HG03520 (cell line): ENCODE data around the gene STRA8.
A peak's percentile ranks its signal among the peaks of the same experiment; 100 is the strongest.

Experiments
- ATAC-seq: cut with Tn5 transposase; IDR thresholded peaks from one replicate; pipeline ENCODE4 v1.9.1; 2021; ENCODE audit warnings: mild to moderate bottlenecking, moderate library complexity; ENCODE audit not compliant: unreplicated experiment

STRA8 gene

GRCh38 chr7:135233570-135233969, at the start of gene STRA8:
Gene STRA8, plus strand, starts transcription at chr7:135233838. Its CDS starts 6,687 bp downstream, at chr7:135240525.
- no peak for ATAC-seq

DNA sequence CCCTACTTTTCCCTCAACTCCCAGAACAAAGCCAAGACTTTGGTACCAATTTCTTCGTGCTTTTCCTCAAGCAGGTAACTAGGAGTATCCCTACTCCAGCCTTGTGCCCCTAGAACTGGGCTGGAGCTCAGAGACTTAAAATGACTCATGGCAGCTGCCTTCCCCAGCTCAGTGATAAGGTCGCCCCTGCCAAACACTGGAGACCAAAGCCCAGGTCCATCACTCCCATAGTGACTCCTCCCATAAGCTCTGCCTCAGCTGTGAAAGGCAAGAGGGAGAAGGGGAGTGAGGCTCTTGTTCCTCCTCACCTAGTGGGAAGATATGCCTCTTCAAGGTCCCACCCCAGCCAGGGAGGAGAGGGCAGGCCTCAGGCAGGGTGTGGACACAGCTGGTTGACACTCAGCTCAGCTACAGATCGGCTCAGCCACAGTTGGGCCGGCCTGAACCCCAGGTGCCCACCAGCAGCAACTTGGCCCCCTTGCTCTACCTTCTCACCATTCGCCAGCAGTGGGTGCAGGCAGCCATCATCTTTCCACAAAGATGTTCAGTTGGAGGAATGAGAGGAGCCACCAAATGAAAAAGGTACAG, 49.3 kb upstream of the STRA8 start:
- ATAC-seq, result no peak

DNA sequence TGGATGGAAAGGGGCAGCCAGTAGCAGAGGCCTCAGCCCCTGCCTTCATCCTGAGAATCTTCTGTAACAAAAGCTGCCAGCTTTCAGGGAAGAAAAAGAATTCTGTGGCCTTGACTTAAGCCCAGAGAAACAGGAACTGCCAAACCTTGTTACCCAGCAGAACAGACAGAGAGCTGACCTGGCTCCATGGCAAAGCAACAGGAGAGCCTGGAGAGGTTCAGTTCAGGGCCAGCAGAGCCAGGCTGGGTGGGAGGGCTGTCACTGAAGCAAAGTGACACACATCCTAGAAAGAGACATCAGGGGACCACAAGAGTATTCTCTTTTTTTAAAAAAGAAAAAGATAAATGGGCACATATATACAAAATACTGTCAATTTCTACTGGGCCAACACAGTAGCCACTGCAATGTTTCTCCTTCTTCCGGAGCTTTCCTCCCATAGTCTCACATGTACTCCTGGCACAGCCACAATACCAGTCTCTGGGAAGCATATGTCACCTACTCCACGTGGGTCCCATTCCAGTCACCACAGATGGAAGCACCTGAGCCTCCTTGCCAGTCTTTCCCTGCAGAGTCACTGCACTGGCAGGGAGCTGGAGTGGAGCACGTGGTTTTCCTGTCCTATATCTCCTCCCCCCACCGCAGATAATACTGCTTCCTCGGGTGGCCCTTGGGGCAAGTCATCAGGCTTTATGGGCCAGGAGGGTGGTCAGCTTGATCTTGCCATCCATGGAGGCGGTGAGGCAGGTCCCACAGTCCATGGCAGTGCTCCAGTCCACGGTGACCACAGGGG, 48.0 kb upstream of the STRA8 start:
- ATAC-seq, result no peak

DNA sequence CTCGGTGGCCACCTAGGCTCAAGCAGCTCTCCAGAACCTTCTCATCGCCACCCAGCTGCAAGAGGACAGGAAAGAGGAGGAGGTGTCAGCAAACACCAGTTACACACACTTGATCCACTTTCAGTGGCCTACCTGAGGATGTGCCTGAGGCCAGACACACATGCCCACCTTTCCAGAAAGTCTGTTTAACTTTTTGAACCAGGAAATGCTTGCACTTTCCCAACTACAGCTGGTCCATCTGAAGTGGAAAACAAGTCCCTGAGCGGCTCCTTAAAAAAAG, 47.4 kb upstream of the STRA8 start:
- no peak for ATAC-seq

- ATAC-seq, result peak; percentile 72
Measured at GRCh38 chr7:135186841-135187253, 46.8 kb upstream of the STRA8 start.

- no peak for ATAC-seq
Measured at GRCh38 chr7:135188298-135188984, 45.2 kb upstream of the STRA8 start.

DNA sequence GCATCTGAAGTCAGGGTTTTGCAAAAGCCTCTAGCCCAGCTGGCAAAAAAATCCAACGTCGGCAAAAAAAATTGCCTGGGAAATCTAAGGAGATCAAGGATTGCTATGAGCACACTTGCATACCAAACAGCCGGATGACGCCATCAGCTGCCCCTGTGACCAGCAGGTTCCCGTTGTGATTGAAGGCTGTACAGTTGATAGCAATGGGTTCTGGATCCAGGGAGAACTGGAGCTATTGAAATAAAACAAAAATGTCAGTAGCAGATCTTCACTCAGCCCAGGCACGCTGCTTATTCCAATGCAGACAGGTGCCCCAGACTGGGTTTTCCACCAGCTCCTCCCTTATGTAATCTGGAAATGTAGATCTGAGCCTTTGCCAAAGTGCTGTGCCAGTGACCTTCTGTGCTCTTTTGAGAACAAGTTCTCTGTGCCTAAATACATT, 44.4 kb upstream of the STRA8 start:
- no peak for ATAC-seq

- no peak for ATAC-seq
Measured at GRCh38 chr7:135189961-135190360, 43.7 kb upstream of the STRA8 start.

GRCh38 chr7:135190703-135191102, 42.9 kb upstream of the STRA8 start:
- ATAC-seq, result no peak

DNA sequence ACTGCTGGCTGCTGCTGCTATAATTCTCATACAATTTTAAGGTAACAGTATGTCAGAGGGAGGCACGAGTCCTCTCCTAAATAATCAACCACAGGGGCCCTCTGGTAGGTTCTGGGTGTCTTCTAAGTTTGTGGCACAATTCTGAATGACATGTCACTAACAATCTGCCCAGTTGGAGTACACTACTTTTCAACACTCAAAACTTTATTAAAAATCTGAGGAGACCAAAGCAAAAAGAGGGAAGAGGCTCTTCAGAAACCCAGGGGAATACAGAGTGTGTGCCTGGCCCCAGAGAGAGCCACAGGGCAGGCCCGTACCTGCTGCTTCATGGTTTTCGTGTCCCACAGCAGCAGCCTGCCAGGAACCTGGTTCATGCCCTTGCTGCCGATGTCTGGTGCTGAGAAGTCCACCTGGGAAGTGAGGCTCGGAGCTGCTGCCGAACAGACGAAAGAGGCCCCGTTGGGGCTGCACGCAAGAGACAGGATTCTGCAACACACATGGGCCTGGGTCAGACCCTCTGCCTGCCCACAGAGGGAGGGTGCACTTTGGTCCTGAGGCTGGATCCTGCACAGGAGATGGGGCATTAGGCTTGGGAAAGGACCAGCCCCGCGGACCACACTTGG, 40.6 kb upstream of the STRA8 start:
- no peak for ATAC-seq

DNA sequence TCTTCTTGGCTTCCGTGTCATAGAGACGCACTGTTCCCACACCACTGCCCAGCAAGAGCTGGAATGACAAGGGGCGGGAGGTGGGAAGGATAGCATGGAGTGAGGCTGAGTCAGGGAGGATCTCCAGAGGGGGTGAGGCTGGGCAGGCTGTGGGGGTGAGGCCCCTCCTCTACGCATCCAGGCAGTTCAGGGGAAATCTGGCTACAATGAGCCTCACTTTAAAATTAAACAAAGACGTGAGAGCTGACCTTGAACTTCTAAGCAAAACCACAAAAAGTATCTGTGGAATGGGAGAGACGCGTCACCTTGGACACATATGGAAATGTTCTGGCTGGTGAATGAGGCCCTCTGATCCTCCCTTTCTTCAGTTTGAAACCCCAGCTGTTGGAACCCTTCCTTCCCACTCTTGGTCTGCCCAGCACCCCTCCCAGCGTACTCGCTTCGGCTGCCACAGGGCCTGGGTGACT, 40.0 kb upstream of the STRA8 start:
- no peak for ATAC-seq

GRCh38 chr7:135194494-135195095, 39.0 kb upstream of the STRA8 start:
- no peak for ATAC-seq

DNA sequence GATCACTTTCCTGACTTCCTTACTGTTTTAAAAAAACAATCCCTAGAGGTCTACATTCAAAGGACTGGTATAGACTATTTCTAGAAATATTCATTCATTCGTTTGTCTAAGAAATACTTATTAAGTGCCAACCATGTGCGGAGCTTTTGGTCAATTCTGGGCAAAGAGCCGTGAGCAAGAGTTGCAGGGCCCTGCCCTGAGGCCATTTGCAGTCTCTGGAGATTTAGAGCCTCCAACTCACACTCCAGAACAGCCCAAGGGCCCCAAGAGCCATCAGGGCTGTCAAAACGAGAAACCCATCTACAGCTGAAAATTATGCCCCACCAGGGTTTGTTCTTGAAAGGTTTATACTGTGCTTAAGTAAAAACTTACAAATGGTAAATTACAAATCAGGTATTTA, 38.5 kb upstream of the STRA8 start:
- no peak for ATAC-seq

DNA sequence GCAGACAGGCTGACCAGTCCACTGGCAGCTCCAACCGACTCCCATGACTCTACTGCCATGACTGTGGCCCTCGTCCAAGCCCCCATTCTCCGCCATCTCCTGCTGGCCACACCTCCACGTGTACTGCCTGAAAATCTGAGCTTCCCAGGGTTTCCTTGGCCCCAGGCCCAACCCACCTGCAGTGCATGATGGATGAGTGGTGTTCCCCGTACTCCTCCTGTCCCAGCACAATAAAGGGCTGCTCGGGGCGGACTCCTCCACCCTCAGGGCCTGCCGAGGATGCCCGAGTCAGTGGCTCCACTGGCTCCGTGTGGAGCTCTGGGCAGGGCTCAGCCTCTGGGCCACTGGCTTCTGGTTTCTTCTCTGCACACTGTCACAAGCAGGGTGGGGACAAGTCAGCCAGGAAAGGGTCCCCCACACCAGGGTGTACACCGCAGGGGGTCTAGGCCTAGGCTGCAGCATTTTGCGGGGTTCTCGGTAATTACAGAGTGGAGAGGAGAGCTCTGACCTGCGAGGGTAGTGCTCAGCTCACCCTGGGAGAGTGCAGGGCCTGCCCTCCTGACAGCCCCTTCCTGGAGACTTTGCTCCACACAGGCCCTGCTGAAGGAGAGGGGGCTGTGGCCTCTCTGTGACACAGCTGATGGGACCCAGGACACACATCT, 37.5 kb upstream of the STRA8 start:
- no peak for ATAC-seq

DNA sequence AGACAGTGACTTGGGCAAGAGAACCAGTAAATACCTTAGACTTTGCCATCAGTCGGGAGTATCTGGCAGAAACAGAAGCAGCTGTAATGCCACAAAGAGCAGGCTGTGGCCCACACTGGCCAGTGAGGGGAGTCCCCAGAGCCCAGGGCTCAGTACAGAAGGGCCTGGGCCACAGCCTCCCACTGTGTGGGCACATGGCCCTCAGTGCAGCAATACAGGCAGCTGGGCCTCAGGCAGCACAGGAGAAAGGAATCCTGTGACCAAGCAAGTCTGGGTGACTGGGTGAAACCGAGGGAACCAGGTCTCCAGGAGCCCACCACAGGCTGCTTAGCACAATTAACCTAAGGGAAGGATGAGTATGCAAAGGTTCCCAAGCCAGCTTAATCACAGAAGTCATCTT, 36.3 kb upstream of the STRA8 start:
- ATAC-seq, result no peak

- no peak for ATAC-seq
Measured at GRCh38 chr7:135197906-135198655, 35.6 kb upstream of the STRA8 start.

GRCh38 chr7:135199439-135199838, 34.2 kb upstream of the STRA8 start:
- no peak for ATAC-seq

GRCh38 chr7:135200821-135201331, 32.8 kb upstream of the STRA8 start:
- no peak for ATAC-seq

GRCh38 chr7:135201350-135201749, 32.3 kb upstream of the STRA8 start:
- no peak for ATAC-seq

- no peak for ATAC-seq
Measured at GRCh38 chr7:135204341-135204749, 29.3 kb upstream of the STRA8 start.
